GM19099 (cell line): Measurements from ENCODE around the gene ENC1.

Experiments
- POLR2A ChIP-seq: IDR thresholded peaks from 3 replicates; pipeline ENCODE4 v1.6.1; 2011; ENCODE audit warnings: low read depth; ENCODE audit not compliant: insufficient read length; ENCODE audit errors: extremely low read depth

The ENC1 gene

GRCh38 chr5:74640954-74641734, 616 bp upstream of the ENC1 start:
- peak; percentile 18 for TF ChIP-seq POLR2A

DNA sequence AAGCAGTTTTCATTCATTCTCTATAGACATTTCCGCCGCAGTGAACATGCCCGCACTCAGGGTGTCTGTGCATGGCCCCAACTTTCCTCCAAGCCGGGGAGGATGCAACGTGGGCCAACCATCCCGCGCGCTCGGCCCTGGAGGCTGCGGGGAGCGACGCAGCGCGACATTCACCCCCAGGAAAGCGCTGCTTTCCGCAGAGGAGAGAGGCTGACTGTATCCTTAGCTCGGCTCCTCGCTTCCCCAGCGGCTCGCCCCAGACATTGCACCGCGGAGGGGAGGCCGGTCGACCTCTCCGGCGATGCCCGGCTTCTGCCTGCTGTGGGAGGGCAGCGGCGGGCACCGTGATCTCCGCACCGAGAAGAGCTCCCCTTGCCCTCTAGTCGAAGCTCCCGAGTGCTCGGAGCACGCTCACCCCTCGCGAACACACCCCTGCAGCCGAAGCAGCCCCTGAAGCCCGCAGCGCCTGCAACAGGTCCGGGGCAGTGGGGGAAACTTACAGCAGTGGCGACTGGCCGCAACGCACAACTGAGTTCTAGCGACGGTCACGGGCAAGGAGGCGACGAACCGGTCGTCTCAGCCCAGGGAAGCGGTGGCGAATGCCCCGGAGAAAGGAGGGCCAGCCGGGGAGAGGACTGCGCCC, 600 bp downstream of the ENC1 start:
- no peak for TF ChIP-seq POLR2A

GRCh38 chr5:74638970-74639806, 1.3 kb downstream of the ENC1 start:
- TF ChIP-seq POLR2A, result peak; percentile 53

- no peak for TF ChIP-seq POLR2A
These were observed 2.0 kb downstream of the ENC1 start for GRCh38 chr5:74638544-74638969.

DNA sequence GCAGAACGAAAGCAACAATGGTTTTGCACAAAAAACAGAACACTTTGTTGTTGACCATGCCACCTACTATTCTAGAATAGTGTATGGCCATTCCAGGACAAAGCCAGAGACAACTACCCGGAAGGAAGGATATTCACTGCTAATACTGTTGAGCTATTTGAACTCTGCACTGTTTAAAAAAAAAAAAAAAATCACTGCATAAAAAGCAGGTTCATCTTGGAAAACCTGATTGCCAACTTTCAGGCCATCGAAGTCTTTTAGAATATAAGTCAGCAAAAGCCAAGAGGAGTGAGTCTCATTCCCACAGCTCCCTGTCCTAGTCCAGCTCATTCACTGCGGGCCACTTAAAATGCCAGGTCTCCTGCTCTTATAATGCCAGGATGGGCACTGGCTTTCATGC, 4.0 kb downstream of the ENC1 start:
- no peak for TF ChIP-seq POLR2A

DNA sequence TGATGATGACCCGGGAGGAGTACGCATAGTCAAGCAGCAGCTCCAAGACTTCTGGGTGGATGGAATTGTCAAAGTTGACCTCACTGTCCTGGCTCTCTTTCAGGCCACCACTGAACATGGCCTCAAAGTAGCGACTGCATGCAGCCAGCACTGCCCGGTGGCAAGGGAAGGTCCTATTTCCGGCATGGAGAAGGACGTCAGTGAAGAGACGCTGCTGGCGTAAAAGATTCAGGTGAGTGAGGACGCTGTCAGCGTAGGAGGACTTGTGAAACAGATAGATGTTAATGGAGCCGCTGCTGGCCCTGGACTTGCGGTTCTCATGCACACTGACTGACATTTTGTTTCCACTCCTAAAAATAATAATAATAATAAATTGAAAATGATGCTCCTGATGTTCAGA, 4.4 kb downstream of the ENC1 start:
- no peak for TF ChIP-seq POLR2A

DNA sequence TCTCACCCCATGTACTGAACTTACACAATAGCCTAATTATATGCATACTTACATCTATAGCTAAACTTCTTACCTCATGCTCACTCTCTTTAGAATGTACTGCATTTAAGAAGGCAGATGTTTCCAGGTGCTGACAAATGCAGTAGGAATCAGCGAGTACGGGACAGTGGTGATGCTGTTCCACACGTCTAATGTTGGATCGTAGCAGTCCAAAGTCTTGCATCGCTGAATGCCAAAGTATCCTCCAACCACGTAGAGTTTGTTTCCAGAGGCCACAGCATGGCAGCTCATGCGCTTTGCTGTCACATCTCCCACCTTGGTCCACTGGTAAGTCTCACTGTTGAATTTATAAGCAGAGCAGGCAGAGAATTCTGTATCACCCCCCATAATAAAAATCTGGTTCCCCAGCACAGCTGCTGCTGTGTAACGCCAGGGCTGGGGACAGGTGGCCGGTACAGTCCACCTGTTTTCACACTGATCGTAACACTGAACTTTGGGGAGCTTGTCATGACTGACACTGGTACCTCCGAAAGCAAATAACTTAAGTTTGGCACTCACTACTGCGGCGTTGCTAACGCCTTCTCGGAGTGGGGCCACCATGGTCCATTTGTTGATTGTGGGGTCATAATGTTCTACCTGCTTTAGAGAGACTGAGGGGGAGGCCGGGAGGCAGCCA, 5.8 kb downstream of the ENC1 start:
- no peak for TF ChIP-seq POLR2A

DNA sequence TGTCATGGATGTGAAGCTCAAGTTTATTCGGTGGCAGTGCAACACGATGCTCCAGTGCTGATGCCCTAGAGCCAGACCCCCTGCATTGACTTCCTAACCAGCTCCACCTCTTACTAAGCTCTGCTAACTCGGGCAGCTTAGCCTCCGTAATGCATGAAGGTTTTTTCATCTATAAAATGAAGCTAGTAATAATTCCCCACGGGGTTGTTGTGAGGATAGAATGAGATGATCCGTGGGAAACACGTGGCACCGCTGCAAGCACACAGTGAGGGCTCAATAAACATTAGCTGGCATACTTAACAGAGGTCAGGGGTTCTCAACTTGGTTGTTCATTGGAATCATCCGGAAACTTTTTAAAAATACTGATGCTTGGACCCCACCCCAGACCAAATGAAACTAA, 6.8 kb downstream of the ENC1 start:
- no peak for TF ChIP-seq POLR2A

DNA sequence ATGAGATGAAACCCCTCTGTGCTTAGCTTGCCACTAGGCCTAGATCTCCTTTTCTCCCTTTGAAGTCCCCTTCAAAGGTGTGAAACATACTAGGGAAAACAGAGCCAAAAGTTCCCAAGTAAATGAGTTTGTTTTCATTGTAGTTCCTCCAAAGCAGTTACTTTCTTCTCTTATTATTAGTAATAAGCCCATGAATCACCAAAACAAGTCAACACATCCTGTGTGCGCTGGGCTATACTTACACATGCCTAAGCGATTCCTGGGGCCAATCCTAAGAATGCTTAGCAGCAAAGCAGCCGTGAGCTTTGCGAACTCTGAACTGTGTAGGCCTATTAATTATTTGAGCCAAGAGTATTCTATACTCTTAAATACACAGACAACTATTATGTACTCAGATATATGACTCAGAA, 7.6 kb downstream of the ENC1 start:
- no peak for TF ChIP-seq POLR2A

- no peak for TF ChIP-seq POLR2A
These were observed 9.2 kb downstream of the ENC1 start for GRCh38 chr5:74631081-74631953.

DNA sequence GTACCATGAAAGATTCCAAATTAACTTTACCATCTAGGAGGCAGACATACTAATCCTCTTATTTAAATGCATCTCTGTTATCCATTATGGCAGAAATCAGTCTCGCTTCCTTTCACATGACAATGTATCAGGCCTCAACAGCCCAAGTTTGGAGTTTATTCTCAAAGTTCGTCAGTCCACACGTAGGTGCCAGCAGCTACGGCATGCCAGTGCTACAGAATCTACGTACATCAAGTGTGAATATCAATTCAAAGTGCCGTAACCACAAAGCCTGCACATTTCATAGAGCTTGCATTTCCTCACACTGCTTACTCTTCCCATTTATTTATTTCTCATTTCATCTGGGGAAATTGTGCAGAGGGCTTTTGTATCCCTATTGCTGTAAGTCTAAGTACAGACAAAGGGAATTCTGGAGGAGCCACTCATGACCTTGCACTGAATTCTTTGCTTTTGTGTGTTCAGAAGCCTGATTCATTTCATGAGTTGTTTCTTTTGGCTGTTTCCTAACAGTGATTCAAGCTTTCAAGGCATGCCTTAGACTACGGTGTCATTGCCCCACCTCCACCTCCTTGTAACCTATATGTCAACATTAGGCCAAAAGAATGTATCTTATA, 10.0 kb downstream of the ENC1 start:
- no peak for TF ChIP-seq POLR2A

GRCh38 chr5:74629326-74629725, 11.2 kb downstream of the ENC1 start:
- TF ChIP-seq POLR2A, result no peak

- TF ChIP-seq POLR2A, result no peak
These were observed 12.2 kb downstream of the ENC1 start for GRCh38 chr5:74628359-74628758.
